Activated naive CD8-positive, alpha-beta T cell treated with anti-CD3 and anti-CD28 coated beads, Interleukin-2, amount 10 ng/mL, durations not matched to agents 7 days and 5 days (primary cell): ENCODE measurements around the gene BCAS4. TPM values are rescaled to one million over a fixed set of nuclear protein-coding genes. Genes with fewer than 3 reads are reported as not detected.
"Not testable (repeated sequence)": the region's sequence is repeated elsewhere in the genome, so short reads cannot be mapped to it uniquely, and the experiment has no call there.

ENCODE experiments used
- ATAC-seq: fragments of 150-1000 bp; cut with Tn5 transposase; one replicate; pipeline ENCODE4 v1.10.0; 2021; ENCODE audit warnings: low read depth, moderate library complexity
- POLR2A ChIA-PET: fragments of 350-600 bp; sonication (Branson Sonifier 250); formaldehyde crosslinking; loops from one replicate; lab custom pipeline; 2021; ENCODE audit warnings: antibody characterized with exemption; lab: Charles Lee
- DNase-seq: peaks from one replicate; pipeline ENCODE4 v3.0.0; 2021
- H3K27ac Mint-ChIP-seq: one replicate; pipeline ENCODE4 v1.8.0; 2022; ENCODE audit warnings: mild to moderate bottlenecking, mixed read lengths
- H3K27me3 Mint-ChIP-seq: one replicate; pipeline ENCODE4 v1.8.0; 2022; ENCODE audit warnings: mild to moderate bottlenecking, moderate library complexity, mixed read lengths
- H3K36me3 Mint-ChIP-seq: one replicate; pipeline ENCODE4 v1.8.0; 2021; ENCODE audit warnings: mild to moderate bottlenecking, mixed read lengths
- H3K4me1 Mint-ChIP-seq: one replicate; pipeline ENCODE4 v1.8.0; 2021; ENCODE audit warnings: mixed read lengths
- H3K4me3 Mint-ChIP-seq: one replicate; pipeline ENCODE4 v1.8.0; 2022; ENCODE audit warnings: mild to moderate bottlenecking, moderate library complexity, mixed read lengths
- H3K9me3 Mint-ChIP-seq: one replicate; pipeline ENCODE4 v1.8.0; 2021; ENCODE audit warnings: mixed read lengths
- total RNA-seq, 2 experiments: library from RNA; stranded (reverse); gene quantifications; one replicate each; pipeline ENCODE4 v1.2.3, GENCODE V29; 2021

BCAS4 gene
- total RNA-seq, 2 experiments from 2014 or later, result 35.0 to 35.2 TPM

DNA sequence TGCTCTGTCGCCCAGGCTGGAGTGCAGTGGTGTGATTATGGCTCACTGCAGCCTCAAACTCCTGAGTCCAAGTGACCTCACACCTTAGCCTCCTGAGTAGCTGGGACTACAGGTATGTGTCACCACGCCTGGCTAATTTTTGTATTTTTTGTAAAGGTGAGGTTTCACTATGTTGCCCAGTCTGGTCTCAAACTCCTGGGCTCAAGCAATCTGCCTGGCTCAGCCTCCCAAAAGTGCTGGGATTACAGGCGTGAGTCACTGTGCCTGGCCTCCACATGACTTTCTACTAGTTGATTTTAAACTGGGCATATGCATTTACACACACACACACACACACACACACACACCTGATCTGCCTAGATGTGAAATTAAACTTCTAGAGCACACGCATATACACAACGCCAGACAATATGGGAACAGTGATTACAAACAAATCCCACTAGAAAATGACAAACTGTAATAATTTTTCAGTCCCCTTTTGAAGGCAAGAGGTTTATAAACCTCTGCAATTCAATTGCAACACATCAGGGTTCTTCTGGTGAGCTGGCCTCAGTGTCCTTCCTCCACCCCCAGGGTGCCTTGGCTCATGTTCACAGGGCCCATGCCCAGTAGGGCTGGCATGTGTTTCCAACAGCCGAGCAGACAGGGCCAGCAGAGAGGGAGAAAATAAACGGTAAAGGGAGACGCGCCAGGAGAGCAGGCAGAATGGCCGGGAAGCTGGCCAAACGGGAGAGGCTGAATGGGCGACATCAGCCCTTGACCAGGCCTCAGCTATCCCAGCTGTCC lies 32.2 kb upstream of the BCAS4 start:
- H3K27ac Mint-ChIP-seq, result no peak overlapping the region
- no peaks in the 10 kb centered on the region for H3K36me3 Mint-ChIP-seq
- H3K27me3 Mint-ChIP-seq, result peaks cover 2% of the 10 kb centered on the region
- ATAC-seq, result no peak
- no peak for DNase-seq
- H3K9me3 Mint-ChIP-seq, result no peaks in the 10 kb centered on the region
- no peaks in the 10 kb centered on the region for H3K4me1 Mint-ChIP-seq
- POLR2A ChIA-PET, result no interaction called here
- H3K4me3 Mint-ChIP-seq, result no peak overlapping the region

DNA sequence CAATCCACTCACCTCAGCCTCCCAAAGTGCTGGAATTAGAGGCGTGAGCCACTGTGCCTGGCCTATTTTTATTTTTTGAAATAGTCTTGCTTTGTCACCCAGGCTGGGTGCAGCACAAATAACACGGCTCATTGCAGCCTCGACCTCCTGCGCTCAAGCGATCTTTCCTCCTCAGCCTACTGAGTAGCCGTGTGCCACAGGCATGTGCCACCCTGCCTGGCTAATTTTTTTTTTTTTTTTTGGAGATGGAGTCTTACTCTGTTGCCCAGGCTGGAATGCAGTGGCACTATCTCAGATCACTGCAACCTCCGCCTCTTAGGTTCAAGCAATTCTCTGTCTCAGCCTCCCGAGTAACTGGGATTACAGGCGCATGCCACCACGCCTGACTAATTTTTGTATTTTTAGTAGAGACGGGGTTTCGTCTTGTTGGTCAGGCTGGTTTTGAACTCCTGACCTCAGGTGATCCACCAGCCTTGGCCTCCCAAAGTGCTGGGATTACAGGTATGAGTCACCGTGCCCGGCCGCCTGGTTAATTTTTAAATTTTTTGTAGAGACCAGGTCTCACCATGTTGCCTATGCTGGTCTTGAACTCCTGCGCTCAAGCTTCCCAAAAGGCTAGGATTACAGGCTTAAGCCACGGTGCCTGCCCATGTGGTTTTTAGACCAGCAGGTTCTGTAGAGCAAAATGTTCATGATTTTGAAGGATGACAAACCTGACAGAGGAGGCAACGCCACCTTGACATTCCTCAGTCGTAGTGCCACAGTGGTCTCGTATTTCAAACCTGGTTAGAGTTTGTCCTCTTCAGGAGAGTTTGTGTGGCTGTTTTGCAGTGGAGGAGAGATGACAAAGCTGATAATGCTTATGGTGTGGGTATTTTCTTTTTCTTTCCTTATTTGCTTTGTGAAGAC lies 31.1 kb upstream of the BCAS4 start:
- ATAC-seq, H3K4me1 Mint-ChIP-seq, H3K36me3 Mint-ChIP-seq, H3K27me3 Mint-ChIP-seq, H3K27ac Mint-ChIP-seq, DNase-seq, H3K4me3 Mint-ChIP-seq, POLR2A ChIA-PET, H3K9me3 Mint-ChIP-seq: not testable (repeated sequence)

DNA sequence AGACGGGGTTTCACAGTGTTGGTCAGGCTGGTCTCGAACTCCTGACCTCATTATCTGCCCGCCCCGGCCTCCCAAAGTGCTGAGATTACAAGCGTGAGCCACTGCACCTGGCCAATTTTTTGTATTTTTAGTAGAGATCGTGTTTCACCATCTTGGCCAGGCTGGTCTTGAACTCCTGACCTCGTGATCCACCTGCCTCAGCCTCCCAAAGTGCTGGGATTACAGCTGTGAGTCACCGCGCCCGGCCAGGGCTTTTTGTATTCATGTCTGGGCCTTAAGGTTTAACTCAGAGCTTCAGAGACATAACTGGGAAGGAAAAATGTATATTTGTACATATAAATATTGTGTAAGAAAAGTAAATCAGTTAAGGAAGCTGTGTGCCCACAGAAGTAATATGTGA lies 29.6 kb upstream of the BCAS4 start:
- DNase-seq, ATAC-seq, H3K4me1 Mint-ChIP-seq, H3K9me3 Mint-ChIP-seq, H3K27ac Mint-ChIP-seq, H3K36me3 Mint-ChIP-seq, H3K4me3 Mint-ChIP-seq, H3K27me3 Mint-ChIP-seq, POLR2A ChIA-PET: not testable (repeated sequence)

DNA sequence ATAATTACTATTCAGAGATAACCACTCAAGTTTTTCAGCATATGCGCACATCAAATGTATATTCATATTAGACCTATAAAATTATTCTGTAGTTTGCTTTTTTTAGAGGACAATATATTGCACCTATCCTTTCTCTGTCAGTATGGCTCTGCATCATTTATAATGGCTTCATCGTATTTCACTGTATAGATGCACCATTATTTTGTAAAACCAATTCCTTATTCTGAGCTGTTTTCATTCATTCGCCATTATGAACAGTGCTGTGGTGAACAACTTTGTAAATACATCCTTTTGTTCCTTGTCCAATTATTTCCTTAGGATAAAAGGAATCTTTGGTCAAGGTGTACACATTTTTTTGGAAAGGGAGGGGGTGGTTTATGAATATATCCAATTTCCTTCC lies 29.2 kb upstream of the BCAS4 start:
- Mint-ChIP-seq H3K4me1 (no peaks in the 10 kb centered on the region), H3K27me3 (peaks cover 2% of the 10 kb centered on the region), H3K27ac (no peak overlapping the region), H3K9me3 (no peaks in the 10 kb centered on the region), H3K36me3 (no peaks in the 10 kb centered on the region), H3K4me3 (no peak overlapping the region)
- ATAC-seq (no peak), DNase-seq (no peak)
- POLR2A ChIA-PET, result interaction anchor here (0.6 kb wide), 1 partner anchor 142 kb away, joined by 4 read pairs; no protein-coding TSS in a partner anchor

DNA sequence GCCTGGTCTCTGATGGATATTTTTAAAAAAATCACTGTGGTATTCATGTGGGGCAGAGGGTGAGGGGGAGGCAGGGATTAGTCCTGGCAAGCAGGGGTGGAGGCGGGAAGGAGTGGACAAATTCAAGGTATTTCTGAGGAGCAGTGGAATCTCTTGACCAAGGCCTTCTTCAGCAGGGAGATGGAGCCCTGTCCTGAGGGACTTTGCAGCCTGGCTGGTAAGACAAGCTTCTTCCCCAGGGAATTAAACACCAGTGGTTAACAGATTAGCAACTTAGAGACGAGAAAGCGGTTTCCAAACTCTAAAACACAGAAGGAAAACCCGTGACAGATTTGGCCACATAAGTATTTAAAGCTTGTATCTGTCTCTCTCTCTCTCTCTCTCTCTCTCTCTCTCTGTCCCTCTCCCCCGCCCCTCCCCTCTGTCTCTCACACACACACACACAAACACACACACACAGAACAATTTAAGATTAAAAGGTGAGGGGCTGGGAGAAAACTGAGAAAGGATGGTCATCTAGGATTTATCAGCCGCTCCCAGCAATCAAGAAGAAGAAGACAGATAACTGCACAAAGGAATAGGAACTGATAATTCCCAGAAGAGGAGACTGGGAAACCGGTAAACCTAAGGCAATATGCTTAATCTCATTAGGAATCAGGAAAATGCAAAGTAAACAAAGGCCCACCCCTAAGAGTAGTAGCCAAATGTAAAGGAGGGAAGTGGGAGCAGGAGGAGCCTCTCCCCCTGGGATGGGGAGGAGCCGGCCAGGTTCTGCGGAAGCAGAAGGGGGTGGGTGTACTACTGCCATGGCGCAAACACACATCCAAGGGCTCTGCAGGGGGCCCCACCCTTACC lies 27.7 kb upstream of the BCAS4 start:
- H3K27me3 Mint-ChIP-seq, H3K27ac Mint-ChIP-seq, H3K36me3 Mint-ChIP-seq, POLR2A ChIA-PET, DNase-seq, H3K4me1 Mint-ChIP-seq, ATAC-seq, H3K4me3 Mint-ChIP-seq, H3K9me3 Mint-ChIP-seq: not testable (repeated sequence)

DNA sequence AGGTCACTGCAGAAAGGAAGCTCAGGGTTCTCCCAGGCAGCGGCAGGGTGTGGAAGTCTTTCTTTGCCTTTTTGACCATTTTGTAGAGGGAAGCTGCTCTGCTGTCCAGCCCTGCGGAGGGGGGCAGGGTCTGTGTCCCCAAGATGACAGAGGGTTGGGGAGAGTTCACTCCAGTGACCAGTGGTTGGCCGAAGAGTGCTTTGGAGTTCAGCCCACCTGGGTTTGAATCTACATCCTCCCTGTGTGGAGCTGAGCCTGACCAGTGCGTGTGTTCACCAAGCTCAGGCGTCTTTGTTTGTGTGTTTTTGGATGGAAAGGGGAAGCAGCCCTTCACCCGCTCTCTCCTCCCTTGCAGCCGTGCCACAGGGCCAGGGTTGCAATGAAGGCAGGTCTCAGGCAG lies 25.9 kb upstream of the BCAS4 start:
- H3K4me1 Mint-ChIP-seq, H3K9me3 Mint-ChIP-seq, H3K36me3 Mint-ChIP-seq, ATAC-seq, H3K4me3 Mint-ChIP-seq, DNase-seq, H3K27ac Mint-ChIP-seq, POLR2A ChIA-PET, H3K27me3 Mint-ChIP-seq: not testable (repeated sequence)

DNA sequence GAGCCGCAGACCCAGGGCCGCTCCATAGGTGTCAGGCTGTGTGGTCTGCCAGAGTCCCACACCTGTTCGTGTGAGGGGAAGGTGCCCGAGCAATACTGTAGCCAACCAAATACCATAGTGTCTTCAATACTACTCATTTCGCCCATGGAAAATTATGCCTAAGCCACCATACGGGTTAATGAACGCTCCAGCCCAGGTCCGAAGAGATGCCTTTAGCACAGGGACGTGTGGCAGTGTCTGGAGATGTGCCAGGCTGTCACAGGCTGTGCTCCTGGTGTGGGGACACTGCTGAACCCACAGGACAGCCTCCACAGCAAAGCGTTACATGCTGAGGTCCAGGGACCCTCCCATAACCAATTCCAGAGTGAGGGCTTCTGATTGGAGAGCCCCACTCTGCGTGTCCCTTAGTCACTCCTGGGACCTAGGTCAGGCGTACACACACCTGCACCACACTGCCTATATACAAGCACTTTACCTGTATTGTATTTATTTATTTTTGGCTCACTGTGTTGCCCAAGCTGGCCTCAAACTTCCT lies 25.2 kb upstream of the BCAS4 start:
- H3K9me3 Mint-ChIP-seq, H3K27me3 Mint-ChIP-seq, H3K4me1 Mint-ChIP-seq, DNase-seq, ATAC-seq, H3K4me3 Mint-ChIP-seq, H3K27ac Mint-ChIP-seq, H3K36me3 Mint-ChIP-seq, POLR2A ChIA-PET: not testable (repeated sequence)

DNA sequence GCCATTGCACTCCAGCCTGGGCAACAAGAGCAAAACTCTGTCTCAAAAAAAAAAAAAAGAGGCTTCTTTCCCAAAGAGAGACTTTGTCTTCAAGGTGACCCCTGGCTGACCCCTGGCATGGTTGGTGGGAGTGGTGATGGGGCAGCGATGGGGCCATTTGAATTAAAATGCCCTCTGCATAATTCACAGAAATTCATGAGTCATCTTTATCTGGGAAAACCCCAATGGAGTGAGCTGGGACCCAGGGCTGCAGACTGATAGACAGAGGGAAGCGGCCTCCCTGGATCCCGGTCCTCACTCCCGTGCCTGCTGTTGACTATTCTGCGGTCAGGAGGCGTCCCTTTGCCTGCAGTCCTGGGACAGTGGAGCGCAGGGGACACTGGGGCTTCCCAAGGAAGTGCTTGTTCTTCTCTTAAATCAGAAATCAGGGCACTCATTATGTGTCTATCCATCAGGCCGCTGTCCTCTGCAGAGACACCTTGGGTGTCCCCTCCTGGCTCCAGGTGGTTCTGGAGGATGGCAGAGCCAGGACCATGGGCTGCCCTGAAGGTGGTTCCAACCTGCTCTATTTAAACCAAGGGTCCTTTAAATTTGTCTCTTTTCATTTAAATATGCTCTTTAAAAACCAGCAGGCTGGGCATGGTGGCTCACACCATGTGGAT lies 23.3 kb upstream of the BCAS4 start:
- H3K4me3 Mint-ChIP-seq, H3K9me3 Mint-ChIP-seq, POLR2A ChIA-PET, ATAC-seq, DNase-seq, H3K27me3 Mint-ChIP-seq, H3K36me3 Mint-ChIP-seq, H3K27ac Mint-ChIP-seq, H3K4me1 Mint-ChIP-seq: not testable (repeated sequence)

DNA sequence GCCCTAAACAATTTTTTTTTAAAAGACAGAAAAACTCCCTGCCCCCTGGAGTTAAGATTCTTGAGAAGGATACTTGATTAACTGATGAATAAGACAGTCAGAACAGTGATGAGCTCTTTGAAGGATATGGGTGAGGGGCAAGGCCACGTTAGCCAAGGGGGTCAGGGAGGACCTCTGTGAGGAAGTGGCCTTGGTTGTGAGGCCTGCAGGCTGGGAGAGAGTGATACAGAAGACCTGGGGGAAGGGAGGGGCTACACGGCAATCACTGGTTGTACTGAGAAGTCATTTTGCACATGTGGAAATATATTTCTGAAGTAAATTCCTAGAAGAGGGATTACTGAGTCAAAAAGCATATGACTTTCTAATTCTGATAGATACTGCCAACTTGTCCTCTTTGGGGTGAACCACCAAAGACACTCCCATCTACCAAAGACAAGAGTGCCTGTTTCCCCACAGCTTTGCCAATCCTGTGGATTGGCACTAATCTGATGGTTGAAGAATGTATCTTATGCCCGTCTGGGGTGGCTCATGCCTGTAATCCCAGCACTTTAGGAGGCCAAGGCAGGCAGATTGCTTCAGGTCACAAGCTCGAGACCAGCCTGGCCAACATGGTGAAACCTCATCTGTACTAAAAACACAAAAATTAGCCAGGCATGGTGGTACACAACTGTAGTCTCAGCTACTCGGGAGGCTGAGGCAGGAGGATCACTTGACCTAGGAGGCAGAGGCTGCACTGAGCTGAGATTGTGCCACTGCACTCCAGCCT lies 22.3 kb upstream of the BCAS4 start:
- ATAC-seq (no peak), DNase-seq (no peak)
- Mint-ChIP-seq H3K9me3 (no peaks in the 10 kb centered on the region), H3K4me1 (peaks cover 2% of the 10 kb centered on the region), H3K27me3 (no peaks in the 10 kb centered on the region), H3K27ac (no peak overlapping the region), H3K4me3 (no peak overlapping the region), H3K36me3 (no peaks in the 10 kb centered on the region)
- POLR2A ChIA-PET, result no interaction called here

DNA sequence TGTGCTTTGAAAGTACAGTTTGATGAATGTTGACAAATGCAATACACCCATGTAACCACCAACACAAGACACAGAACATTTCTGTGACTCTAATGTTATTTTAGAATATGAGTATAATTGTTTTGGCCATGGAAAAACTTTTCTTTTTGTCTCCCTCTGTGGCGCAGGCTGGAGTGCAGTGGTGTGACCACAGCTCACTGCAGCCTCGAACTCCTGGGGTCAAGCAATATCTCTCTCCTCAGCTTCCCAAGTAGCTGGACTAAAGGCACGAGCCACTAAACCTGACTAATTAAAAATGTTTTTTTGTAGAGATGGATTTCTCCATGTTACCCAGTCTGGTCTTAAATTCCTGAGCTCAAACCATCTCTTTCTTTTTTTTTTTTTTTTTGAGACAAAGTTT lies 20.3 kb upstream of the BCAS4 start:
- Mint-ChIP-seq H3K4me1 (peaks cover 2% of the 10 kb centered on the region), H3K27ac (no peak overlapping the region), H3K9me3 (no peaks in the 10 kb centered on the region), H3K4me3 (no peak overlapping the region), H3K27me3 (peaks cover 5% of the 10 kb centered on the region), H3K36me3 (no peaks in the 10 kb centered on the region)
- ATAC-seq, result no peak
- no peak for DNase-seq
- POLR2A ChIA-PET, result no interaction called here

DNA sequence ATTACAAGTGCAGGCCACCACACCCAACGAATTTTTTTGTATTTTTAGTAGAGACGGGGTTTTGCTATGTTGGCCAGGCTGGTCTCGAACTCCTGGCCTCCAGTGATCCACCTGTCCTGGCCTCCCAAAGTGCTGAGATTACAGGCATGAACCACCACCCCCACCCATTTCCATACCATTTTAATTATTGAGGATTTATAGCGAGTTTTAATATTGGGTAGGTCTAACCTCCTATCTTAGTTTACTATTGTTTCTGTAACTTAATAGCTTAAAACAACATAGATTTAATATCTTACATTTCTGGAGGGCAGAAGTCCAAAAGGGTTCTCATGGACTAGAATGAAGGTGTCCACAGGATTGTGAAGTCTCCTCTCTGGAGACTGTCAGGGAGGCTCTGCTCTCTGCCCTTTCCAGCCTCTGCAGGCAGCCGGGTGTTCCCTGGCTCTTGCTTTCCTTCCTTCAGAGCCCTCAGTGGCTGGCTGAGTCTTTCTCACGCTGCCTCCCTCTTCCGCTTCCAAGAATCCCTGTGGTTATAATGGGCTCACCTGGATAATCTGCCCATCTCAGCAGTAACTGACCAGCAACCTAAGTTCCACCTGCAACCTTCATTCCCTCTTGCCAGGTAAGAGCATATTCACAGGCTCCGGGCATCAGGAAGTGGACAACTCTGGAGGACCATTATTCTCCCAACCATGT lies 18.6 kb upstream of the BCAS4 start:
- peaks cover 5% of the 10 kb centered on the region for H3K27me3 Mint-ChIP-seq
- DNase-seq (no peak), ATAC-seq (no peak)
- POLR2A ChIA-PET, result no interaction called here
- no peaks in the 10 kb centered on the region for H3K9me3 Mint-ChIP-seq
- H3K4me1 Mint-ChIP-seq, result peaks cover 2% of the 10 kb centered on the region
- H3K27ac Mint-ChIP-seq, result no peak overlapping the region
- no peak overlapping the region for H3K4me3 Mint-ChIP-seq
- H3K36me3 Mint-ChIP-seq, result no peaks in the 10 kb centered on the region

DNA sequence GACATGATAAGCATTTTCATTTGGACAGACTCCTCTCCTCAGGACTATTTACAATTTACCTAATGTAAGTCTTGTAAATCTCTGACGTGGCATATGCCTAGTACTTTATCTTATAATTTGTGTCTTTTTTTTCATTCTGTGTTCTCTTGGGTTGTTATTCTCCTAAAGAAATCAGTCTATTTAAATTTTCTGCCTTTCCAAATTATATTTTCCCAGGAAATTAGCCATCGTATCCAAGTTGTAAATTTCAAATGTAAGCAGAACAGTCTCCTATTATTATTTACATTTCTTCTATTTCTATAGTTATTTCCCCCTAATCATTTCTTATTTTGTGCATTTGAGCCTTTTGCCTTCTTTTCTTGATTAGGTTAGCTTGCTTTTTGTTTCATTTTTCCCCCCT lies 17.5 kb upstream of the BCAS4 start:
- Mint-ChIP-seq H3K4me1 (peaks cover under 1% of the 10 kb centered on the region), H3K27ac (no peak overlapping the region), H3K4me3 (no peak overlapping the region), H3K36me3 (no peaks in the 10 kb centered on the region), H3K27me3 (peaks cover 5% of the 10 kb centered on the region), H3K9me3 (no peaks in the 10 kb centered on the region)
- ATAC-seq, result no peak
- no peak for DNase-seq
- POLR2A ChIA-PET, result no interaction called here
